HG02938 (cell line): ENCODE results near the gene TTLL11.
"Not testable (repeated sequence)": the region's sequence is repeated elsewhere in the genome, so short reads cannot be mapped to it uniquely, and the experiment has no call there.

Experiments
- ATAC-seq: cut with Tn5 transposase; IDR thresholded peaks from one replicate; pipeline ENCODE4 v1.9.1; 2021; ENCODE audit warnings: mild to moderate bottlenecking, moderate library complexity; ENCODE audit not compliant: unreplicated experiment

TTLL11 gene

DNA sequence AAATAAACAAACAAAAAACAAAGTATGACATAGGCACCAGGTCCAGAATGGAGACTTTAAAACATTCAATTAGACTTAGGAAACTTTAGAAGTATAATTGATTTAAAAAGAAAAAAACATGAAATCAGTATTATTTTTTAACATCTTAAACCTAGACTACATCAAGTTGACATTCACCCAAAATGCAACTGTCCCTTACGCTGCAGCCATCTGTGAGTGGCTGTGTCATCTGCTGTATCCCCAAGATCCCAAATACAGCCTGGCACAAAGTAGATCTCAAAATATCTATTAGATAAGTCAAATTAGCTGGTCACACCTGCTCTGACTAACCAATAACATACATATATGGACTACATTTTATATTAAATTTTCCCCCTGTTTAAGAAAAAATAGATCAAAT lies 7.8 kb downstream of the TTLL11 start:
- no peak for ATAC-seq

DNA sequence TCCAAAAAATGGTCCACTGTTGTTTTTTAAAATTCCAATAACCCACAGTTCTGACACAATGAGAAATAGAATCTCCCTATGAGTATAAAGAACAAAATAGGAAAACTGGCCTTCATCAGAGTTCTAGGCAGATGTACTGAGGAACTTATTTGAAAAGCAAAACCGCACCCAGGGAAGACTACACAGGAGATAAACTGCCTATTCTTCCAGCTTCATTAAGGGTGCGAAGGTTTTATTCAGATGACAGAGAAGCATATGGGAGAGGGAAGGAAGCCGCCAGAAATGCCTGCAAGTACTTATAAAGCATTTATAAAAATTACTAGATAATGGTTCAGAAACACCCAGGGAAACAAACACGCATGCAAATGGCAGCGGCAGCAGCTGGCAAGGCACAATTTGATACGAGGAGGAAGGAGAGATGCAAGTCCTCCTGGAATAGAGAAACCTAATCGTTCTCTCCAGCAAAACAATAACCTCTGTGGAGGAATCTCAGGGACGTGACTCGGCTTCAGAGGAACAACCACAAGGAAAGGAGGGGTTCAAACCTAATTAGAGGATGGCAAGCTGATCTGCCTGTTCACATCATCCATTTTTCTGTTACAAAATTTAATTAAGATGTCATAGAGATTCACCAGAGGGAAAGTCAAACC lies 9.0 kb downstream of the TTLL11 start:
- ATAC-seq, result no peak

GRCh38 chr9:122080986-122081385 lies 12.1 kb downstream of the TTLL11 start:
- no peak for ATAC-seq

DNA sequence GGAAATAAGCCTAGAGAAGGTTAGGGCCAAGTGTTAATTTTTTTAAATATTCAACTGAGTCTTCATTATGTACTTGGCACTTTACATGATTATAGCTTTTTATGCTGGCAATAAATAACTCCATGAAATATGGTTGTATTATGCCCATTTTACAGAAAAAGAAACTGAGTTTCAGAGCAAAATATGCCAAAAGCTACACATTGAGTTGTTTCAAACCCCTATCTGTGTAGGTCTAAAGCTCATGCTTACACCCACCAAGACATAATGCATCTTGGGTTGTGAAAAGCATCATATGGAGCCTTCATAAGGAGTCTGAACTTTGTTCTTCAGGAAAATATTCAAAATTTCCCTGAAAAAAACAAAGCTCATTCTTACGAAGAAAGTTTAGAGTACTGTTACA lies 14.6 kb downstream of the TTLL11 start:
- ATAC-seq, result no peak

DNA sequence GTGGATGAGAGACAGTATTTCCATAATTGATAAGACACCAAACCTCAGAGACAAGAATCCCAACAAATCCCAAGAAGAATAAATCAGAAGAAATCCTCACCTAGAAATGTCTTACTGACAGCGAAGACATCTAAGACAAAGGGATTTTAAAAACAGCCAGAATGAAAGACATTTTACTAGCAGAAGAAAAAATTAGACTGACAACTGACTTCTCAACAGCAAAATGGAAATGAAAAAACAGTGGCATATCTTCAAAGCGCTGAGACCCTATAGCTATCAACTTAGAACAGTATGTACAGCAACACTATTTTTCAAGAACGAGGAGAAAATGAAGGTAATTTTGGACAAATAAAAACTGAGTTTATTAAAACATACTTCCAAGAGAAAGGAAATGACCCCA lies 16.3 kb downstream of the TTLL11 start:
- ATAC-seq, result no peak

DNA sequence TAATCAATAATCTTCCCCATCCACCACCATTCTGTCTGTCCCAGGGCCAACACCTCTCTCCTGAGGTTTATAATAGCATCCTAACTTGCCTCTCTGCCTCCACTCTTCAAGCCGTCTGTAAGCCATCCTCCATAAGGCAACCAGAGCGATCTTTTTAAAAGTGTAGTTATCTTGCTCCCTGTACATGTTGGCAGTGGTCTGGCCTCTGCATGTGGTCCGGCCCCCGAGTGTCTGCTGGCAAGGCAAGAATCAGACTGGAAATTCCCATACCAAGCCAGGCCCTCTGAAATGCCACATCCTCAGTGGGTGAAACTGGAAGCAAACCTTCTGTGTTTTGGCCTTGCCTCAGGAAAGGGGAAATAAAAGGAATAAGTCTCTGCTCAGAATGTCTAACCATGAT lies 17.0 kb downstream of the TTLL11 start:
- no peak for ATAC-seq

- no peak for ATAC-seq
Measured at GRCh38 chr9:122075135-122076030, 17.7 kb downstream of the TTLL11 start.

DNA sequence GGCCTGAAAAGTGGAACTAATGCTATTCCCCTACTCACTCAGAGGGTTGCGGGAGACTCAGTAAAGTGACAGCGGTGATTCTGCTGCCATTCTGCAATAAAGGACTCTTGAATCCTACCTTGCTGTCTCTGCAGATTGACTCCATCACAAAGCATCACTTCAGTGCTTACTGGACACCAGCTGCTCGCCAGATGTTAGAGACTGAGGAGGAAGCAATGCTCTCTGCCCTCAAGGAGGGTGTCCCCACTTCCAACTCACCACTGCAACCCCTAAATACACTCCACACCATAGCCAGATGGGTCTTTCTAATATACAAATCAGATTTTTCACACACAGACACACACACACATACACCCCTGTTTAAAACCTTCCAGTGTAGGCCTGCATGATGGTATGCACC lies 21.4 kb downstream of the TTLL11 start:
- no peak for ATAC-seq

DNA sequence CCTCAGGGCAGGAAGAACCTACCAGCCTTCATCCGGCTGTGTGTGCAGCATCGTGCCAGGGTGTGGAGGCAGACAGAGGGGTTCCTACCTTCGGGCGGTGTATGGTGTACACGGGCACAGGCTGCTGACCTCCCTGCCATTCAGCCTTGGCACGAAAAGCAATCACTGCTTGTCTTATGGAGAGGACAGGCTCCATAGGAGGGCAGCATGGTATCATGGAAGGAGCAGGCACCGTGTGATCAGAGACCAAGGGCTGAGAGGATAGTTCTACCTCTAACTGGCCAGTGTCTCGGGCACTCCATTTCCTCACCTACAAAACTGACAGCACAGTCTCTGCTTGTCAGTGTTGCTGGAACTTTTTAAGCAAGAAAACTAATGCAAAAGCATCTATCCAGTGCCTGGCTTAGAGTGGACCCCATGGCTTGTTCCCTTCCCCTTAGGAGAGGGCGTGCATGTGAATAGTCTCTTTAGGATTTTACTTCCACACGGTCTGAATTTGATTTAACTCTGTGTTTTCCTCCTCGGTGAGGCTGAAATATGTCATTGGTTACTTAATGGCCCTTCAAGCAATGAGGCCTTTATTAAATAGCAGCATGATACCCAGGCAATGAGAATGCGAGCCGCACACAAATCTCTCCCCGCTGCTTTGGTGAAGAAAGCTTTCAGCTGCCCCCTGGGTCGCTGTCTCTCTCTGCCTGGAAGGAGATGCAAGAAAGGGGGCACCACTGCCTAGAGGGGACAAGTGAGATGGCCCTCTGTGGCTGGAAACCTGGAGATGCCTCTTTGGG lies 22.2 kb downstream of the TTLL11 start:
- ATAC-seq, result no peak

DNA sequence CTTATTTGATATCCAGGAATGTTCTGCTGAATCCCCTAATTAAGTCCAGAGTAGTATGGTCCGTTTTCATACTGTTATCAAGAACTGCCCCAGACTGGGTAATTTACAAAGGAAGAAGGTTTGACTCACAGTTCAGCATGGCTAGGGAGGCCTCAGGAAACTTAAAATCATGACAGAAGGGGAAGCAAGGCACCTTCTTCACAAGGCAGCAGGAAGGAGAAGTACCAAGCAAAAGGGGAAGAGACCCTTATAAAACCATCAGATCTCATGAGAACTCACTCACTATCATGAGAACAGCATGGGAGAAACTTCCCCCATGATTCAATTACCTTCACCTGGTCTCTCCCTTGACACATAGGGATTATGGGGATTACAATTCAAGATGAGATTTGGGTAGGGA lies 26.4 kb downstream of the TTLL11 start:
- not testable (repeated sequence) for ATAC-seq

GRCh38 chr9:122065923-122066629 lies 27.0 kb downstream of the TTLL11 start:
- no peak for ATAC-seq

DNA sequence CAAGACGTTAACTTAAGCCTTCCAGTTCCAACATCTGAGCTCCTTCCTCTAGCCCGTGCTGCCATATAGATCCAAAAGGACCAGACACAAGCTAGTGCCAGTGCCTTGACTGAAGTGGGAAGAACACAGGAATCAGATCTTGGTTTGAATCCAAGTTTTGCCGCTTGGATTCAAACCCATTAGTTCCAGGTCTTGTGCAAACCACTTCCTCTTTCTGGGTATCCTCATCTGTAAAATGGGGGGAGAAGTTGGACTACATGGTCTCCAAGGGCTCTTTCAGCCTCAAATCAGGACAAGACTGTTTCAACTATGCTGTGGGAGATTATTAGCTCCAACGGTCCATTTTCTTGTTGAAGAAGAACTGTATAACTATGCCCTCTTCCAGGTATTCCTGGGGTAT lies 32.6 kb downstream of the TTLL11 start:
- ATAC-seq, result no peak

DNA sequence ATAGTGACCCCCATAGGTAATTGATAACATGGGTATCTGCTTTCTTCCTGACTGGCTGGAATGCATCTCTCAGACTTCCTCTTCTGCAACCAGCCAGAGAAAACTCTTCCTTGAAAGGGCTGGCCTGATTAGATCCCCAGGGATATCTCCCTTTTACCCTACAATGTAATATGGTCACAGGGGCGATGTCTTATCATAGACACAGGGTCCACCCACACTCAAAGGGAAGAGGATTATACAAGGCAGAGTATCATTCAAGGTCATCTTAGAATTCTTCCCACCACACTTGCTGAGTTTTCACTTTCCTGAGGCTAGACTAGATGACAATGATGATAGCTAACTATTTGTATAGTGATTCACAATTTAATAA lies 33.2 kb downstream of the TTLL11 start:
- ATAC-seq, result no peak

- no peak for ATAC-seq
Measured at GRCh38 chr9:122059214-122059954, 33.7 kb downstream of the TTLL11 start.

DNA sequence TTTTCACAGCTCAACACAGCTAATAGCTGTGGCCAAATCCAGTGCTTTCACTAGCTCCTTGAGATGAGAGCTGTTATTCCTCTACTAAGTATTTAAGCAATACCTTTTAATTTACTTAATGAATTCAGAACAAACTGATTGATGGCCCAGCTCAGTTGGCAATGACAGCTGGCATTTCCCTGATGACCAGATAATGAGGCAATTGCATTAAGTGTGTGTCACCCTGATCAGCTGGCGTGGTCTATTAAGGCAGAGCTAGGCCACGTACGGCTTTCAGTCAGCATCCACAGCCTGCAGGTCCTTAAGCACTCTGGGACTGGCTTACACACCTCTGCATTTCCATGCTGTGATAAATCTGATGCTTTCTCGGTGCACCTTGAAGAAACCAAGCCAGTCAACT lies 34.4 kb downstream of the TTLL11 start:
- no peak for ATAC-seq

- ATAC-seq, result no peak
Measured at GRCh38 chr9:122058051-122058450, 35.1 kb downstream of the TTLL11 start.

GRCh38 chr9:122057211-122057610 lies 35.9 kb downstream of the TTLL11 start:
- ATAC-seq, result no peak

DNA sequence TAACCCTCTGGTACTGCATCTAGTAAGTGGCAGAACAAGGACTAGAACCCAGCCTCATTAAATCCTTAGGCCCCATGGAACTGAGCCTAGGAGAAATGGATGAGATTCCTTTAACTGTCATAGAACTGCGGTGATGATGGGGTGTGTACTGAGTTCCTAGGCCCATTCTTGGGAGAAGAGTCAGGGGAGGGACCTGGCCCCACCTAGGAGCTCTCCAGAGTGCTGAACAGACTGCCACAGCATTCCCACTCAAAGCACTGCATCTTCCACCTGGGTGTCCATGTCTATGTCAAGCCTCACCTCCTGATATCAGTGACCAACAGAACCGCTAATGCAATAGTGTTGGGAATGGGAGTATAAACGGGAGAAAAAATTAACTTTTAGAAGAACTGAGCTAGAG lies 36.6 kb downstream of the TTLL11 start:
- ATAC-seq, result no peak

DNA sequence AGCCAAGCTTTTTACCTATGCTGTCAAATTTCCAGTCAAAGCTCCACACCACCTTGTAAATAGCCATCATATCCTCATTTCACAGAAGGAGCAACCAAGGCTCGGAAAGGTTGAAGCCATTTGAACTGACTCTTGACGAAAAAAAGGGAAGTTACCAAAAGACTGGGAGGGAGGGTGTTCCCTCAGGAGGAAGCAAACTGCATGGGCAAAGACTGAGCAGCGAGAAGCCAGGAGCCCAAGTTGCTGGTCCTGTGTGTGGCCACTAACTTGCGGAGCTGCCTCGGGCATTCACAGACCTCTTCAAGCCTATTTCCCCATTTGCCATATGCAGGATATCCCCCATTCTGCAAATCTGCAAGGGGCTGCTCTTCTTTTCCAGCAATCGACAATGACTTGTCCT lies 37.4 kb downstream of the TTLL11 start:
- no peak for ATAC-seq

- no peak for ATAC-seq
Measured at GRCh38 chr9:122053567-122054350, 39.3 kb downstream of the TTLL11 start.
